CD14-positive monocyte (primary cell): ENCODE data around the gene CTBS. TPM values are rescaled to one million over a fixed set of nuclear protein-coding genes. Genes with fewer than 3 reads are reported as not detected.
A peak's percentile ranks its signal among the peaks of the same experiment; 100 is the strongest.

Experiments
- DNase-seq, 3 donors: peaks; one replicate each; pipeline ENCODE4 v3.0.0-alpha.2; 2011 to 2022
- H2AFZ ChIP-seq: 2 replicates; pipeline ENCODE4 v1.6.0; 2012; ENCODE audit warnings: mild to moderate bottlenecking, low read depth, low read length, inconsistent platforms; ENCODE audit not compliant: insufficient read depth, poor library complexity, severe bottlenecking
- H3K27ac ChIP-seq, 2 donors: 1 replicate in 1 of 2; 2 replicates in 1 of 2; pipeline ENCODE4 v1.5.1; 2012 to 2013; ENCODE audit warnings: low read length in 2 of 2, control low read depth in 1 of 2, inconsistent platforms in 1 of 2, low read depth in 1 of 2, mild to moderate bottlenecking in 1 of 2
- H3K27me3 ChIP-seq, 2 donors: one replicate each; pipeline versions ENCODE4 v1.6.0 to v1.6.1; 2011 to 2013; ENCODE audit warnings: low read length in 2 of 2; ENCODE audit not compliant: control insufficient read depth in 2 of 2, insufficient read depth in 2 of 2
- H3K36me3 ChIP-seq, 2 donors: replicated peaks in 1 of 2; 1 replicate in 1 of 2; 2 replicates in 1 of 2; pipeline versions ENCODE4 v1.5.1 to v1.6.1; 2012 to 2013; ENCODE audit warnings: low read length in 2 of 2, control low read depth in 1 of 2, inconsistent platforms in 1 of 2, mild to moderate bottlenecking in 1 of 2; ENCODE audit not compliant: insufficient read depth in 2 of 2, control insufficient read depth in 1 of 2
- H3K4me1 ChIP-seq, 2 donors: 1 replicate in 1 of 2; 2 replicates in 1 of 2; pipeline versions ENCODE4 v1.5.1 to v1.6.1; 2012 to 2013; ENCODE audit warnings: low read length in 2 of 2, control low read depth in 1 of 2, inconsistent platforms in 1 of 2, mild to moderate bottlenecking in 1 of 2, moderate library complexity in 1 of 2; ENCODE audit not compliant: insufficient read depth in 2 of 2, control insufficient read depth in 1 of 2
- H3K4me2 ChIP-seq: replicated peaks from 2 replicates; pipeline ENCODE3; 2012; ENCODE audit warnings: low read length, moderate library complexity, mild to moderate bottlenecking; ENCODE audit not compliant: poor library complexity, severe bottlenecking; ENCODE audit errors: extremely low read depth
- H3K4me3 ChIP-seq, 3 experiments: fragments of 200-600 bp in 1 of 3; sonication (generic) in 1 of 3; replicated peaks in 1 of 3; 1 replicate in 2 of 3; 2 replicates in 1 of 3; pipeline ENCODE4 v1.5.1; 2011 to 2013; ENCODE audit warnings: low read length in 3 of 3, mild to moderate bottlenecking in 3 of 3, control low read depth in 2 of 3, low read depth in 2 of 3, inconsistent platforms in 1 of 3, moderate library complexity in 1 of 3
- H3K79me2 ChIP-seq: 2 replicates; pipeline ENCODE4 v1.6.0; 2012; ENCODE audit warnings: mild to moderate bottlenecking, control low read depth, inconsistent platforms, low read length, moderate library complexity; ENCODE audit not compliant: insufficient read depth
- H3K9ac ChIP-seq: 2 replicates; pipeline ENCODE4 v1.6.0; 2017; ENCODE audit warnings: low read length, mild to moderate bottlenecking; ENCODE audit not compliant: insufficient read depth, poor library complexity, severe bottlenecking
- H3K9me3 ChIP-seq, 2 donors: replicated peaks in 1 of 2; 1 replicate in 1 of 2; 2 replicates in 1 of 2; pipeline versions ENCODE4 v1.5.1 to v1.6.1; 2012 to 2013; ENCODE audit warnings: low read length in 2 of 2, control low read depth in 1 of 2; ENCODE audit not compliant: control insufficient read depth in 1 of 2, insufficient read depth in 1 of 2
- H4K20me1 ChIP-seq: 2 replicates; pipeline ENCODE4 v1.6.0; 2012; ENCODE audit warnings: mild to moderate bottlenecking, low read length, control low read depth, moderate library complexity; ENCODE audit not compliant: insufficient read depth
- H3K27ac Mint-ChIP-seq, 7 donors: one replicate each; pipeline ENCODE4 v1.8.0; 2020; ENCODE audit warnings: mild to moderate bottlenecking in 7 of 7, mixed read lengths in 7 of 7, moderate library complexity in 6 of 7, inconsistent platforms in 2 of 7
- H3K27me3 Mint-ChIP-seq, 3 donors: one replicate each; pipeline ENCODE4 v1.8.0; 2021 to 2022; ENCODE audit warnings: low read depth in 3 of 3, mild to moderate bottlenecking in 3 of 3, mixed read lengths in 3 of 3, moderate library complexity in 3 of 3, inconsistent platforms in 1 of 3
- H3K36me3 Mint-ChIP-seq, 2 donors: one replicate each; pipeline ENCODE4 v1.8.0; 2020; ENCODE audit warnings: mixed read lengths in 2 of 2, inconsistent platforms in 1 of 2, mild to moderate bottlenecking in 1 of 2
- H3K4me1 Mint-ChIP-seq: one replicate; pipeline ENCODE4 v1.8.0; 2020; ENCODE audit warnings: mild to moderate bottlenecking, mixed read lengths
- H3K4me3 Mint-ChIP-seq, 2 donors: one replicate each; pipeline ENCODE4 v1.8.0; 2020; ENCODE audit warnings: mild to moderate bottlenecking in 2 of 2, mixed read lengths in 2 of 2, moderate library complexity in 1 of 2
- H3K9me3 Mint-ChIP-seq, 7 donors: one replicate each; pipeline ENCODE4 v1.8.0; 2020 to 2022; ENCODE audit warnings: mixed read lengths in 7 of 7, mild to moderate bottlenecking in 6 of 7, moderate library complexity in 6 of 7, inconsistent platforms in 2 of 7
- WGBS: methylation state at CpG from one replicate; pipeline ENCODE4 v1.1.5; 2013; ENCODE audit warnings: missing lambda C conversion rate; ENCODE audit not compliant: insufficient coverage; 5-methylcytosine and 5-hydroxymethylcytosine counted together
- intact Hi-C, 2 donors: fragments of 100-400 bp; cut with micrococcal nuclease; formaldehyde crosslinking; loops; one replicate each; pipeline versions ENCODE4 v1.15.0 to v1.15.1; 2023
- polyA plus RNA-seq, 3 donors: library from polyadenylated mRNA; depleted of rRNA in 1 of 3; unstranded in 2 of 3; stranded (reverse) in 1 of 3; fragments of 300-500 nt in 2 of 3; fragments of >200 nt in 1 of 3; fragmentation: Illumina TruSeq in 2 of 3; gene quantifications; 1 replicate in 2 of 3; 2 replicates in 1 of 3; pipeline ENCODE4 v1.2.3, GENCODE V29; 2012 to 2021
- TF ChIP-seq, protein P1 (sequence below): fragments of 200-600 bp; IDR thresholded peaks from one replicate; pipeline ENCODE4 v1.8.0; 2022; ENCODE audit warnings: antibody characterized with exemption, mild to moderate bottlenecking

CTBS gene
- polyA plus RNA-seq, 3 donors = 29.2 to 62.2 (median 44.8) TPM

GRCh38 chr1:84502927-84503326, 71.3 kb downstream of the CTBS start:
- peaks cover 92% of the 10 kb centered on the region for H3K79me2 ChIP-seq
- peaks cover 30 to 43% of the 10 kb centered on the region in 2 donors for H3K36me3 ChIP-seq
- peaks cover 74% of the 10 kb centered on the region for H4K20me1 ChIP-seq
- Mint-ChIP-seq H3K4me1 (peaks cover 35% of the 10 kb centered on the region), H3K4me3 (no peak overlapping the region), H3K9me3 (peaks cover 0 to 2% (median 0%) of the 10 kb centered on the region in 7 donors), H3K36me3 (peaks cover 26 to 41% of the 10 kb centered on the region in 2 donors), H3K27ac (no peak overlapping the region), H3K27me3 (no peaks in the 10 kb centered on the region)
- peaks cover 26 to 40% of the 10 kb centered on the region in 2 donors for H3K4me1 ChIP-seq
- no peak overlapping the region for H2AFZ ChIP-seq
- H3K9me3 ChIP-seq = no peaks in the 10 kb centered on the region
- no peak overlapping the region for H3K9ac ChIP-seq
- peak overlapping the region; percentile 77 for H3K4me2 ChIP-seq
- peak overlapping the region in 1 of 3 experiments; percentile 97 for H3K4me3 ChIP-seq
- intact Hi-C loops = loop anchor here in 1 of 2 donors (10.0 kb wide), 1 partner anchor 58 kb away; no protein-coding TSS in a partner anchor
- WGBS = 40% methylated on average over 1 of the region's 5 CpGs
- no peak for DNase-seq
- H3K27me3 ChIP-seq = no peaks in the 10 kb centered on the region
- TF ChIP-seq, protein P1, sequence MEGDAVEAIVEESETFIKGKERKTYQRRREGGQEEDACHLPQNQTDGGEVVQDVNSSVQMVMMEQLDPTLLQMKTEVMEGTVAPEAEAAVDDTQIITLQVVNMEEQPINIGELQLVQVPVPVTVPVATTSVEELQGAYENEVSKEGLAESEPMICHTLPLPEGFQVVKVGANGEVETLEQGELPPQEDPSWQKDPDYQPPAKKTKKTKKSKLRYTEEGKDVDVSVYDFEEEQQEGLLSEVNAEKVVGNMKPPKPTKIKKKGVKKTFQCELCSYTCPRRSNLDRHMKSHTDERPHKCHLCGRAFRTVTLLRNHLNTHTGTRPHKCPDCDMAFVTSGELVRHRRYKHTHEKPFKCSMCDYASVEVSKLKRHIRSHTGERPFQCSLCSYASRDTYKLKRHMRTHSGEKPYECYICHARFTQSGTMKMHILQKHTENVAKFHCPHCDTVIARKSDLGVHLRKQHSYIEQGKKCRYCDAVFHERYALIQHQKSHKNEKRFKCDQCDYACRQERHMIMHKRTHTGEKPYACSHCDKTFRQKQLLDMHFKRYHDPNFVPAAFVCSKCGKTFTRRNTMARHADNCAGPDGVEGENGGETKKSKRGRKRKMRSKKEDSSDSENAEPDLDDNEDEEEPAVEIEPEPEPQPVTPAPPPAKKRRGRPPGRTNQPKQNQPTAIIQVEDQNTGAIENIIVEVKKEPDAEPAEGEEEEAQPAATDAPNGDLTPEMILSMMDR = no peak
- peak overlapping the region in 1 of 2 donors; percentile 97 for H3K27ac ChIP-seq

Other genes with a start within 250 kb of the CTBS start
- gene DNASE2B, start 176.0 kb downstream of the CTBS start, polyA plus RNA-seq = not detected
- 10 to 100 TPM; 11.9 to 25.4 (median 23.8) TPM for gene RPF1, start 95.2 kb downstream of the CTBS start, polyA plus RNA-seq
- 1 to 10 TPM in 1 of 3 donors, under 1 TPM in 2; 0.40 to 1.9 (median 0.43) TPM for gene SPATA1, start 68.1 kb downstream of the CTBS start, polyA plus RNA-seq
- gene GNG5, start 67.9 kb downstream of the CTBS start, polyA plus RNA-seq = 100 to 1,000 TPM; 135 to 555 (median 377) TPM
- gene SSX2IP, start 116.0 kb upstream of the CTBS start, polyA plus RNA-seq = 1 to 10 TPM in 2 of 3 donors, under 1 TPM in 1; 0.85 to 2.8 (median 2.2) TPM